ENCODE results near the gene SPEN.
"Not testable (repeated sequence)": the region's sequence is repeated elsewhere in the genome, so short reads cannot be mapped to it uniquely, and the experiment has no call there.

Gene SPEN

GRCh38 chr1:15833842-15834405 is 13.6 kb upstream of the SPEN start:
- DNase-seq (ENCODE audit: low spot score): no peak

GRCh38 chr1:15834406-15835204 is 12.9 kb upstream of the SPEN start:
- DNase-seq (ENCODE audit: low spot score): peak; percentile 91

GRCh38 chr1:15835205-15835740 is 12.2 kb upstream of the SPEN start:
- DNase-seq (ENCODE audit: low spot score): peak; percentile 22

- peak; percentile 99 for DNase-seq (ENCODE audit: low spot score)
These were observed 11.6 kb upstream of the SPEN start for GRCh38 chr1:15835741-15836510.

GRCh38 chr1:15836511-15836771 is 11.1 kb upstream of the SPEN start:
- not testable (repeated sequence) for DNase-seq (ENCODE audit: low spot score)

- DNase-seq (ENCODE audit: low spot score): peak; percentile 18
These were observed 10.5 kb upstream of the SPEN start for GRCh38 chr1:15836772-15837669.

GRCh38 chr1:15837931-15838330 is 9.6 kb upstream of the SPEN start:
- DNase-seq (ENCODE audit: low spot score): no peak

- DNase-seq (ENCODE audit: low spot score): no peak
These were observed 8.8 kb upstream of the SPEN start for GRCh38 chr1:15838721-15839120.

- DNase-seq (ENCODE audit: low spot score): no peak
These were observed 3.5 kb upstream of the SPEN start for GRCh38 chr1:15843826-15844572.

- not testable (repeated sequence) for DNase-seq (ENCODE audit: low spot score)
These were observed 1.5 kb upstream of the SPEN start for GRCh38 chr1:15846056-15846455.

- no peak for DNase-seq (ENCODE audit: low spot score)
These were observed 311 bp downstream of the SPEN start for GRCh38 chr1:15847893-15848142.

- DNase-seq (ENCODE audit: low spot score): no peak
These were observed 829 bp downstream of the SPEN start for GRCh38 chr1:15848143-15848928.

GRCh38 chr1:15848929-15849774 is 1.6 kb downstream of the SPEN start:
- peak; percentile 82 for DNase-seq (ENCODE audit: low spot score)

- DNase-seq (ENCODE audit: low spot score): peak; percentile 47
These were observed 2.3 kb downstream of the SPEN start for GRCh38 chr1:15849775-15850324.

- no peak for DNase-seq (ENCODE audit: low spot score)
These were observed 3.0 kb downstream of the SPEN start for GRCh38 chr1:15850471-15851001.

GRCh38 chr1:15851210-15852035 is 3.9 kb downstream of the SPEN start:
- no peak for DNase-seq (ENCODE audit: low spot score)

GRCh38 chr1:15852036-15852827 is 4.7 kb downstream of the SPEN start:
- no peak for DNase-seq (ENCODE audit: low spot score)
